ENCODE results near the gene GAS6. TPM values are rescaled to one million over a fixed set of nuclear protein-coding genes. Genes with fewer than 3 reads are reported as not detected.
"Not testable (repeated sequence)": the region's sequence is repeated elsewhere in the genome, so short reads cannot be mapped to it uniquely, and the experiment has no call there.

The GAS6 gene
- total RNA-seq, 1 experiment from 2014 or later, result 28.1 TPM

GRCh38 chr13:113834496-113835200 lies 29.2 kb downstream of the GAS6 start:
- H3K27ac ChIP-seq (ENCODE audit: low read length), result no peak overlapping the region

DNA sequence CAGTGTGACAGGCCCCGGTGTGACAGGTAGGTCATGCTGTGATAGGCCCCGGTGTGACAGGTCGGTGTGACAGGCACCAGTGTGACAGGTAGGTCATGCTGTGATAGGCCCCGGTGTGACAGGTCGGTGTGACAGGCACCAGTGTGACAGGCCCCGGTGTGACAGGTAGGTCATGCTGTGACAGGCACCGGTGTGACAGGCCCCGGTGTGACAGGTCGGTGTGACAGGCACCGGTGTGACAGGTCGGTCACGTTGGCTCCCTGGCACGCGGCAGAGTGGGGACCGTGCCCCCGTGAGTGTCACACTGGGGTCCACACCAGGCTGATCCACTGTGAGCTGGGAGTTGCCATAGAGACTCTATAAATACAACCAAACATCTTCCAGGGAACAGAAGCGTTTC lies 29.9 kb downstream of the GAS6 start:
- in situ Hi-C loops (cut with HindIII; ENCODE audit: low pct_unique_long_range_greater_than_20kb, low sequenced_read_pairs); CTCF ChIA-PET; BruUV-seq (replicated peaks); DNase-seq (ENCODE audit: low read depth, low spot score); H3K36me3 ChIP-seq (ENCODE audit: control insufficient read depth, insufficient read depth, low read length); intact Hi-C loops (cut with micrococcal nuclease; ENCODE audit: unreplicated experiment); H3K27ac ChIP-seq (ENCODE audit: low read length); POLR2A ChIA-PET; H3K4me3 ChIP-seq (ENCODE audit: low read depth in 2 of 2, low read length in 2 of 2); H3K27me3 ChIP-seq (ENCODE audit: control insufficient read depth, insufficient read depth, low read length); H3K9me3 ChIP-seq (ENCODE audit: control insufficient read depth, insufficient read depth, low read depth, low read length); ATAC-seq: not testable (repeated sequence)
- TF ChIP-seq SIN3A (IDR thresholded peaks at IDR 0.05; ENCODE audit: borderline replicate concordance, insufficient read depth, low read depth, low read length), result peak; percentile 37; the same call in 1 of the 2 replicates
- H3K4me1 ChIP-seq (ENCODE audit: control insufficient read depth, insufficient read depth, low read length), result peaks cover 40% of the 10 kb centered on the region

More at GRCh38 chr13:113834496-113835200, 29.2 kb downstream of the GAS6 start:
- in situ Hi-C loops (cut with HindIII; ENCODE audit: low pct_unique_long_range_greater_than_20kb, low sequenced_read_pairs) (no loop called here), intact Hi-C loops (cut with micrococcal nuclease; ENCODE audit: unreplicated experiment) (no loop called here)
- Histone ChIP-seq H3K36me3 (ENCODE audit: control insufficient read depth, insufficient read depth, low read length) (no peaks in the 10 kb centered on the region), H3K9me3 (ENCODE audit: control insufficient read depth, insufficient read depth, low read depth, low read length) (no peaks in the 10 kb centered on the region), H3K27me3 (ENCODE audit: control insufficient read depth, insufficient read depth, low read length) (no peaks in the 10 kb centered on the region), H3K4me3 (ENCODE audit: low read depth in 2 of 2, low read length in 2 of 2) (no peak overlapping the region), H3K4me1 (ENCODE audit: control insufficient read depth, insufficient read depth, low read length) (peaks cover 46% of the 10 kb centered on the region)
- ChIA-PET CTCF (no interaction called here), POLR2A (no interaction called here)
- ATAC-seq (no peak), DNase-seq (ENCODE audit: low read depth, low spot score) (no peak)
- TF ChIP-seq CTCF (IDR thresholded peaks at IDR 0.05) (no peak), SIN3A (IDR thresholded peaks at IDR 0.05; ENCODE audit: borderline replicate concordance, insufficient read depth, low read depth, low read length) (no peak), TCF7L2 (IDR thresholded peaks at IDR 0.05; ENCODE audit: low read depth, low read length) (no peak)
- TF ChIP-seq, protein P1, sequence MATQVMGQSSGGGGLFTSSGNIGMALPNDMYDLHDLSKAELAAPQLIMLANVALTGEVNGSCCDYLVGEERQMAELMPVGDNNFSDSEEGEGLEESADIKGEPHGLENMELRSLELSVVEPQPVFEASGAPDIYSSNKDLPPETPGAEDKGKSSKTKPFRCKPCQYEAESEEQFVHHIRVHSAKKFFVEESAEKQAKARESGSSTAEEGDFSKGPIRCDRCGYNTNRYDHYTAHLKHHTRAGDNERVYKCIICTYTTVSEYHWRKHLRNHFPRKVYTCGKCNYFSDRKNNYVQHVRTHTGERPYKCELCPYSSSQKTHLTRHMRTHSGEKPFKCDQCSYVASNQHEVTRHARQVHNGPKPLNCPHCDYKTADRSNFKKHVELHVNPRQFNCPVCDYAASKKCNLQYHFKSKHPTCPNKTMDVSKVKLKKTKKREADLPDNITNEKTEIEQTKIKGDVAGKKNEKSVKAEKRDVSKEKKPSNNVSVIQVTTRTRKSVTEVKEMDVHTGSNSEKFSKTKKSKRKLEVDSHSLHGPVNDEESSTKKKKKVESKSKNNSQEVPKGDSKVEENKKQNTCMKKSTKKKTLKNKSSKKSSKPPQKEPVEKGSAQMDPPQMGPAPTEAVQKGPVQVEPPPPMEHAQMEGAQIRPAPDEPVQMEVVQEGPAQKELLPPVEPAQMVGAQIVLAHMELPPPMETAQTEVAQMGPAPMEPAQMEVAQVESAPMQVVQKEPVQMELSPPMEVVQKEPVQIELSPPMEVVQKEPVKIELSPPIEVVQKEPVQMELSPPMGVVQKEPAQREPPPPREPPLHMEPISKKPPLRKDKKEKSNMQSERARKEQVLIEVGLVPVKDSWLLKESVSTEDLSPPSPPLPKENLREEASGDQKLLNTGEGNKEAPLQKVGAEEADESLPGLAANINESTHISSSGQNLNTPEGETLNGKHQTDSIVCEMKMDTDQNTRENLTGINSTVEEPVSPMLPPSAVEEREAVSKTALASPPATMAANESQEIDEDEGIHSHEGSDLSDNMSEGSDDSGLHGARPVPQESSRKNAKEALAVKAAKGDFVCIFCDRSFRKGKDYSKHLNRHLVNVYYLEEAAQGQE (IDR thresholded peaks at IDR 0.05; ENCODE audit: insufficient read depth in 1 of 2, low read depth in 2 of 2, low read length in 1 of 2), result no peak
- BruUV-seq (replicated peaks), result no TSS peak

GRCh38 chr13:113833111-113833830 lies 30.6 kb downstream of the GAS6 start:
- POLR2A ChIA-PET, result no interaction called here
- intact Hi-C loops (cut with micrococcal nuclease; ENCODE audit: unreplicated experiment), result no loop called here
- peaks cover 37% of the 10 kb centered on the region for H3K4me1 ChIP-seq (ENCODE audit: control insufficient read depth, insufficient read depth, low read length)

More at GRCh38 chr13:113833111-113833830, 30.6 kb downstream of the GAS6 start:
- H3K4me3 ChIP-seq (ENCODE audit: low read depth in 2 of 2, low read length in 2 of 2), result no peak overlapping the region
- H3K27ac ChIP-seq (ENCODE audit: low read length), result no peak overlapping the region
- H3K36me3 ChIP-seq (ENCODE audit: control insufficient read depth, insufficient read depth, low read length), result no peaks in the 10 kb centered on the region
- DNase-seq (ENCODE audit: low read depth, low spot score) (no peak), ATAC-seq (no peak)
- CTCF ChIA-PET, result no interaction called here
- H3K9me3 ChIP-seq (ENCODE audit: control insufficient read depth, insufficient read depth, low read depth, low read length), result no peaks in the 10 kb centered on the region
- no TSS peak for BruUV-seq (replicated peaks)
- in situ Hi-C loops (cut with HindIII; ENCODE audit: low pct_unique_long_range_greater_than_20kb, low sequenced_read_pairs), result no loop called here
- TF ChIP-seq, protein P1 (IDR thresholded peaks at IDR 0.05; ENCODE audit: insufficient read depth in 1 of 2, low read depth in 2 of 2, low read length in 1 of 2), result no peak
- TF ChIP-seq TCF7L2 (IDR thresholded peaks at IDR 0.05; ENCODE audit: low read depth, low read length) (no peak), CTCF (IDR thresholded peaks at IDR 0.05) (no peak), SIN3A (IDR thresholded peaks at IDR 0.05; ENCODE audit: borderline replicate concordance, insufficient read depth, low read depth, low read length) (no peak), POLR2AphosphoS5 (IDR thresholded peaks at IDR 0.05; ENCODE audit: low read depth, low read length) (no peak)
- no peaks in the 10 kb centered on the region for H3K27me3 ChIP-seq (ENCODE audit: control insufficient read depth, insufficient read depth, low read length)
